Measurements from ENCODE around the gene LMAN2.

Gene LMAN2

GRCh38 chr5:177303925-177304391, 47.5 kb downstream of the LMAN2 start:
- TF ChIP-seq CTCF (IDR thresholded peaks at IDR 0.05; ENCODE audit: low read depth, low read length), result no peak
- DNase-seq (ENCODE audit: extremely low read depth, low read depth), result no peak

GRCh38 chr5:177303121-177303924, 48.1 kb downstream of the LMAN2 start, which contains the start of the genes PRELID1 and RAB24:
Gene PRELID1, plus strand, starts transcription at chr5:177303799. Its CDS starts 187 bp downstream, at chr5:177303986.
Gene RAB24, minus strand, starts transcription at chr5:177303719. Its CDS starts 431 bp downstream, at chr5:177303288.
- peak; percentile 27 for TF ChIP-seq CTCF (IDR thresholded peaks at IDR 0.05; ENCODE audit: low read depth, low read length)
- peak; percentile 48 for DNase-seq (ENCODE audit: extremely low read depth, low read depth)

- no peak for TF ChIP-seq CTCF (IDR thresholded peaks at IDR 0.05; ENCODE audit: low read depth, low read length)
- no peak for DNase-seq (ENCODE audit: extremely low read depth, low read depth)
Measured at GRCh38 chr5:177302354-177303110, 48.9 kb downstream of the LMAN2 start.

- no peak for DNase-seq (ENCODE audit: extremely low read depth, low read depth)
- no peak for TF ChIP-seq CTCF (IDR thresholded peaks at IDR 0.05; ENCODE audit: low read depth, low read length)
Measured at GRCh38 chr5:177301503-177302165, 49.8 kb downstream of the LMAN2 start.

- no peak for DNase-seq (ENCODE audit: extremely low read depth, low read depth)
- no peak for TF ChIP-seq CTCF (IDR thresholded peaks at IDR 0.05; ENCODE audit: low read depth, low read length)
Measured at GRCh38 chr5:177300951-177301350, 50.5 kb downstream of the LMAN2 start.

- peak; percentile 25 for TF ChIP-seq CTCF (IDR thresholded peaks at IDR 0.05; ENCODE audit: low read depth, low read length)
- DNase-seq (ENCODE audit: extremely low read depth, low read depth), result no peak
Measured at GRCh38 chr5:177300236-177300880, 51.1 kb downstream of the LMAN2 start.

Data from AG09319 (cell line).